K562 (cell line): ENCODE data around the gene SPACA9. TPM values are rescaled to one million over a fixed set of nuclear protein-coding genes. Genes with fewer than 3 reads are reported as not detected.

ENCODE experiments used
- ATAC-seq: fragments of 200-7000 bp; cut with Tn5 transposase; 3 replicates; pipeline ENCODE4 v1.9.1; 2020; ENCODE audit warnings: moderate library complexity
- BruUV-seq: library from RNA; stranded (reverse); fragments of 400-500 nt; replicated peaks from 2 replicates; lab custom pipeline; 2021; lab: Mats Ljungman, UMichigan
- CTCF ChIA-PET: fragments of 300-600 bp; formaldehyde crosslinking; extraction: SDS; loops from one replicate; lab custom pipeline; 2021; ENCODE audit warnings: low intra/inter-chr PET ratio; lab: Yijun Ruan, JAX
- POLR2A ChIA-PET: fragments of 300-600, 350-650 bp; sonication (Branson Sonifier 250); formaldehyde crosslinking; extraction: SDS; loops from one replicate; lab custom pipeline; 2021; ENCODE audit warnings: antibody characterized with exemption, inconsistent platforms; lab: Yijun Ruan, JAX
- DNase-seq, 4 experiments: peaks; one replicate each; pipeline versions ENCODE4 v3.0.0 to v3.0.0-alpha.2; 2011 to 2018; ENCODE audit warnings: low spot score in 3 of 4, mixed read lengths in 3 of 4; ENCODE audit errors: extremely low read depth in 1 of 4
- FAIRE-seq: peaks from 2 replicates; lab custom pipeline; 2011; peaks lifted over from hg19 to GRCh38; lab: Jason Lieb, UNC
- H2AFZ ChIP-seq: 2 replicates; pipeline ENCODE4 v1.6.0; 2011; ENCODE audit warnings: low read depth, low read length, control low read depth, inconsistent platforms
- H3K27ac ChIP-seq: fragments of 200-600 bp; 3 replicates; pipeline ENCODE4 v1.8.0; 2011; ENCODE audit warnings: low read depth, mild to moderate bottlenecking, control low read depth, inconsistent platforms, low read length, moderate library complexity, mixed read lengths; ENCODE audit errors: extremely low read depth
- H3K27me3 ChIP-seq, 2 experiments: fragments of 300-600 bp in 1 of 2; 2 replicates in 1 of 2; 3 replicates in 1 of 2; pipeline versions ENCODE4 v1.6.0 to v1.8.0; 2011; ENCODE audit warnings: inconsistent platforms in 2 of 2, low read length in 2 of 2, mild to moderate bottlenecking in 1 of 2, mixed read lengths in 1 of 2, moderate library complexity in 1 of 2; ENCODE audit not compliant: control insufficient read depth in 2 of 2, insufficient read depth in 2 of 2
- H3K36me3 ChIP-seq: fragments of 300-600 bp; 3 replicates; pipeline ENCODE4 v1.8.0; 2011; ENCODE audit warnings: mild to moderate bottlenecking, low read length, inconsistent platforms; ENCODE audit not compliant: control insufficient read depth, insufficient read depth
- H3K4me1 ChIP-seq, 2 experiments: fragments of 200-600 bp in 1 of 2; replicated peaks in 1 of 2; 2 replicates in 1 of 2; 3 replicates in 1 of 2; pipeline versions ENCODE4 v1.5.1 to v1.8.0; 2011; ENCODE audit warnings: inconsistent platforms in 2 of 2, low read length in 2 of 2, mild to moderate bottlenecking in 1 of 2, mixed read lengths in 1 of 2, moderate library complexity in 1 of 2; ENCODE audit not compliant: control insufficient read depth in 2 of 2, insufficient read depth in 2 of 2
- H3K4me2 ChIP-seq: 2 replicates; pipeline ENCODE4 v1.6.1; 2011; ENCODE audit warnings: low read length, control low read depth, inconsistent platforms, mixed read lengths; ENCODE audit not compliant: insufficient read depth
- H3K4me3 ChIP-seq: fragments of 200-600 bp; sonication (generic), shearing (Covaris generic); 2 replicates; pipeline ENCODE4 v1.5.1; 2016; ENCODE audit warnings: control low read depth, inconsistent platforms
- H3K79me2 ChIP-seq: fragments of 200-600 bp; 3 replicates; pipeline ENCODE4 v1.8.0; 2011; ENCODE audit warnings: low read length, inconsistent platforms; ENCODE audit not compliant: control insufficient read depth, insufficient read depth
- H3K9ac ChIP-seq, 2 experiments: 2 replicates each; pipeline versions ENCODE4 v1.6.0 to v1.6.1; 2011; ENCODE audit warnings: low read depth in 2 of 2, low read length in 2 of 2, control low read depth in 1 of 2, inconsistent platforms in 1 of 2, mild to moderate bottlenecking in 1 of 2, mixed read lengths in 1 of 2; ENCODE audit not compliant: insufficient read depth in 1 of 2
- H3K9me1 ChIP-seq: one replicate; pipeline ENCODE4 v1.6.0; 2011; ENCODE audit warnings: inconsistent platforms, mild to moderate bottlenecking, low read length, moderate library complexity; ENCODE audit not compliant: control insufficient read depth, insufficient read depth
- H3K9me3 ChIP-seq: replicated peaks from 2 replicates; pipeline ENCODE4 v1.5.1; 2011; ENCODE audit warnings: low read depth, low read length, inconsistent platforms; ENCODE audit not compliant: control insufficient read depth, insufficient read depth
- H4K20me1 ChIP-seq: replicated peaks from 2 replicates; pipeline ENCODE4 v1.6.1; 2011; ENCODE audit warnings: low read length, inconsistent platforms, mixed read lengths; ENCODE audit not compliant: control insufficient read depth, insufficient read depth
- BACH1 ChIP-seq: fragments of 200-800 bp; sonication (Bioruptor generic); IDR thresholded peaks from 2 replicates; pipeline ENCODE4 v1.6.1; 2016; ENCODE audit warnings: missing genetic modification characterization, missing compliant biosample characterization
- BCL6 ChIP-seq: fragments of 250-450 bp; sonication (Bioruptor Pico); IDR thresholded peaks from 2 replicates; pipeline ENCODE4 v1.4.0; 2020
- CBFB ChIP-seq: sonication (generic); formaldehyde crosslinking; IDR thresholded peaks from 2 replicates; pipeline ENCODE4 v1.4.0; 2020; ENCODE audit warnings: mild to moderate bottlenecking, missing genetic modification reagents
- FOXJ2 ChIP-seq: fragments of 200-800 bp; sonication (Bioruptor generic); IDR thresholded peaks from 2 replicates; pipeline ENCODE4 v1.6.1; 2016; ENCODE audit warnings: missing genetic modification characterization, missing compliant biosample characterization
- JUNB ChIP-seq: fragments of 450-650 bp; formaldehyde crosslinking; conservative IDR thresholded peaks from 2 replicates; pipeline ENCODE4 v1.4.0; 2020; ENCODE audit warnings: mild to moderate bottlenecking
- KAT2B ChIP-seq: IDR thresholded peaks from one replicate; pipeline ENCODE4 v1.6.1; 2012; ENCODE audit warnings: low read depth, mild to moderate bottlenecking, control low read depth, inconsistent platforms, low read length, moderate library complexity
- KLF13 ChIP-seq: fragments of 450-650 bp; IDR thresholded peaks from 2 replicates; pipeline ENCODE4 v1.6.1; 2016; ENCODE audit warnings: missing genetic modification characterization, low read depth, mild to moderate bottlenecking, missing compliant biosample characterization, moderate library complexity, borderline replicate concordance
- NFATC3 ChIP-seq: fragments of 450-650 bp; IDR thresholded peaks from 2 replicates; pipeline ENCODE4 v1.6.1; 2017; ENCODE audit warnings: mild to moderate bottlenecking
- SRSF1 ChIP-seq: fragments of 200-400 bp; formaldehyde crosslinking; IDR thresholded peaks from 2 replicates; pipeline ENCODE4 v1.6.1; 2017; ENCODE audit warnings: mild to moderate bottlenecking, low read depth, low read length, moderate library complexity
- ZNF140 ChIP-seq: fragments of 250-450 bp; sonication (Bioruptor Pico); IDR thresholded peaks from 2 replicates; pipeline ENCODE4 v1.8.0; 2021; ENCODE audit warnings: moderate library complexity, mild to moderate bottlenecking, inconsistent platforms
- ZNF146 ChIP-seq: IDR thresholded peaks from one replicate; pipeline ENCODE4 v1.6.1; 2018; ENCODE audit warnings: missing compliant biosample characterization; ENCODE audit not compliant: unreplicated experiment
- ZNF354B ChIP-seq: fragments of 250-450 bp; sonication (Bioruptor Pico); IDR thresholded peaks from 2 replicates; pipeline ENCODE4 v1.4.0; 2020
- ZNF699 ChIP-seq: fragments of 250-450 bp; sonication (Bioruptor Pico); IDR thresholded peaks from 2 replicates; pipeline ENCODE4 v1.8.0; 2021; ENCODE audit warnings: mild to moderate bottlenecking, moderate library complexity; ENCODE audit not compliant: insufficient replicate concordance
- ZSCAN32 ChIP-seq: fragments of 450-650 bp; formaldehyde crosslinking; IDR thresholded peaks from 2 replicates; pipeline ENCODE4 v1.4.0; 2020; ENCODE audit warnings: mild to moderate bottlenecking, moderate library complexity
- WGBS: fragments of 100-300 bp; shearing (Covaris generic); methylation state at CpG from one replicate; pipeline ENCODE4 v1.1.6; 2016; ENCODE audit warnings: low coverage, mixed read lengths; ENCODE audit not compliant: insufficient coverage; ENCODE audit errors: missing lambda C conversion rate; 5-methylcytosine and 5-hydroxymethylcytosine counted together
- in situ Hi-C: fragments of 300-500 bp; cut with MboI; formaldehyde crosslinking; loops from 4 replicates; pipeline ENCODE4 v1.15.0; 2018; ENCODE audit warnings: inconsistent platforms, mixed read lengths
- intact Hi-C: fragments of 100-400 bp; cut with micrococcal nuclease; formaldehyde crosslinking; loops from 2 replicates; pipeline ENCODE4 v1.14.2; 2022
- polyA plus RNA-seq, 8 experiments: library from polyadenylated mRNA; depleted of rRNA in 4 of 8; stranded (reverse) in 5 of 8; unstranded in 3 of 8; fragments of >200 nt; fragmentation: Nextera tagmentation in 2 of 8; fragmentation: Illumina TruSeq in 1 of 8; extraction: Ambion mirVana in 2 of 8; extraction: Trizol in 1 of 8; gene quantifications; 2 replicates each; pipeline versions ENCODE4 v1.2.1 to v1.2.3, GENCODE V29; 2011 to 2014; ENCODE audit warnings: inconsistent platforms in 1 of 8, missing spikeins in 1 of 8
- total RNA-seq, 7 experiments: library from RNA; depleted of rRNA in 6 of 7; stranded (reverse); fragments of >200 nt in 6 of 7; fragmentation: Illumina TruSeq in 2 of 7; extraction: Trizol in 2 of 7; gene quantifications; 2 replicates each; pipeline versions ENCODE4 v1.2.1 to v1.2.3, GENCODE V29; 2011 to 2021; ENCODE audit warnings: low replicate concordance in 1 of 7
- TF ChIP-seq, protein P1 (sequence below): sonication (generic); formaldehyde crosslinking; IDR thresholded peaks from 2 replicates; pipeline ENCODE4 v1.8.0; 2023; ENCODE audit warnings: mild to moderate bottlenecking, missing genetic modification reagents

SPACA9 gene
- total and polyA plus RNA-seq, 9 of the 15 experiments (the other 6 are each of a cell fraction or from before 2014, with no cell fraction given): 0.06 to 0.51 (median 0.36) TPM

DNA sequence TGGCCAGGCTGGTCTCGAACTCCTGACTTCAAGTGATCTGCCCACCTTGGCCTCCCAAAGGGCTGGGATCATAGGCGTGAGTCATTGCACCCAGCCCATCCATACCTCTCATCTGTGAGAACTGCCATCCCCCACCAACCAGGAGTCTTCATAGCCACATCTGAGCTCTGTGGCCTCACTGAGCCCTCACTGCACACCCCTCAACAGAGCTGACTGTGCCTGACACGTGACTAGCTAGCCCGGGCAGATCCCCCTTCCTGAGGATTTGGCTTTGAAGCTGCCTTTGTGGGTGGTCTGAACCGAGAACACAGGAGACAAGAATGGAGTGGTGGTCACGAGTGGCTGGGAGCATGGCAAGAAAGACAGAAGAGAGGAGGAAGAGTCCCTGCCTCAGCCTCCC, 16.2 kb upstream of the SPACA9 start (continued):
- no peak for TF ChIP-seq JUNB (CRISPR knock-in tag)
- no peak for TF ChIP-seq BCL6 (CRISPR knock-in tag)

GRCh38 chr9:132863096-132863495, 15.6 kb upstream of the SPACA9 start:
- no peak overlapping the region for H3K9ac ChIP-seq
- no peaks in the 10 kb centered on the region; the same call in 1 of the 2 replicates for H4K20me1 ChIP-seq
- no peaks in the 10 kb centered on the region for H3K9me1 ChIP-seq
- no peak overlapping the region for H3K4me2 ChIP-seq
- FAIRE-seq (no peak), ATAC-seq (no peak), DNase-seq (no peak)
- in situ Hi-C loops (no loop called here), intact Hi-C loops (no loop called here)
- no peak overlapping the region for H3K27ac ChIP-seq
- no peaks in the 10 kb centered on the region for H3K36me3 ChIP-seq
- peaks cover 0 to 1% of the 10 kb centered on the region in 2 experiments; a peak in 1 of 5 replicates for H3K4me1 ChIP-seq
- TF ChIP-seq KAT2B: no peak
- TF ChIP-seq FOXJ2 (tag): no peak
- TF ChIP-seq NFATC3: no peak
- no peak for TF ChIP-seq ZNF699 (CRISPR knock-in tag)
- TF ChIP-seq SRSF1: no peak
- no peak for TF ChIP-seq CBFB (CRISPR knock-in tag)
- TF ChIP-seq ZNF146 (CRISPR knock-in tag): no peak
- TF ChIP-seq ZNF354B (CRISPR knock-in tag): no peak
- no peak for TF ChIP-seq BACH1
- no peak for TF ChIP-seq ZSCAN32 (CRISPR knock-in tag)
- TF ChIP-seq, protein P1, sequence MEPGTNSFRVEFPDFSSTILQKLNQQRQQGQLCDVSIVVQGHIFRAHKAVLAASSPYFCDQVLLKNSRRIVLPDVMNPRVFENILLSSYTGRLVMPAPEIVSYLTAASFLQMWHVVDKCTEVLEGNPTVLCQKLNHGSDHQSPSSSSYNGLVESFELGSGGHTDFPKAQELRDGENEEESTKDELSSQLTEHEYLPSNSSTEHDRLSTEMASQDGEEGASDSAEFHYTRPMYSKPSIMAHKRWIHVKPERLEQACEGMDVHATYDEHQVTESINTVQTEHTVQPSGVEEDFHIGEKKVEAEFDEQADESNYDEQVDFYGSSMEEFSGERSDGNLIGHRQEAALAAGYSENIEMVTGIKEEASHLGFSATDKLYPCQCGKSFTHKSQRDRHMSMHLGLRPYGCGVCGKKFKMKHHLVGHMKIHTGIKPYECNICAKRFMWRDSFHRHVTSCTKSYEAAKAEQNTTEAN: no peak
- TF ChIP-seq ZNF140: no peak
- no peak for TF ChIP-seq KLF13 (tag)
- WGBS: 26% methylated on average over 12 of the region's 12 CpGs
- BruUV-seq: no TSS peak
- no peak overlapping the region for H3K4me3 ChIP-seq
- H3K27me3 ChIP-seq: peaks cover 42 to 75% of the 10 kb centered on the region in 2 experiments
- ChIA-PET POLR2A (interaction anchor here (0.7 kb wide), 1 partner anchor 43 kb away, joined by 3 read pairs; no protein-coding TSS in a partner anchor), CTCF (no interaction called here)
- H2AFZ ChIP-seq: no peak overlapping the region
- no peaks in the 10 kb centered on the region for H3K79me2 ChIP-seq
- no peaks in the 10 kb centered on the region for H3K9me3 ChIP-seq
